Measurements from ENCODE around the gene MAB21L3.

MAB21L3 gene

GRCh38 chr1:116110567-116111523 is at the start of gene MAB21L3:
TSS of gene MAB21L3 (plus strand) at chr1:116111399. CDS start at chr1:116112616, 1,217 bp downstream.
- no peak for DNase-seq (ENCODE audit: low read depth)

- DNase-seq (ENCODE audit: low read depth): no peak
Measured at GRCh38 chr1:116062201-116062600, 49.0 kb upstream of the MAB21L3 start.

- DNase-seq (ENCODE audit: low read depth): no peak
Measured at GRCh38 chr1:116064616-116065015, 46.6 kb upstream of the MAB21L3 start.

- no peak for DNase-seq (ENCODE audit: low read depth)
Measured at GRCh38 chr1:116066868-116067565, 44.2 kb upstream of the MAB21L3 start.

GRCh38 chr1:116067566-116067890 is 43.7 kb upstream of the MAB21L3 start:
- no peak for DNase-seq (ENCODE audit: low read depth)

- DNase-seq (ENCODE audit: low read depth): no peak
Measured at GRCh38 chr1:116075575-116075974, 35.6 kb upstream of the MAB21L3 start.

GRCh38 chr1:116075990-116076389 is 35.2 kb upstream of the MAB21L3 start:
- no peak for DNase-seq (ENCODE audit: low read depth)

- no peak for DNase-seq (ENCODE audit: low read depth)
Measured at GRCh38 chr1:116076831-116077230, 34.4 kb upstream of the MAB21L3 start.

GRCh38 chr1:116078699-116079223 is 32.4 kb upstream of the MAB21L3 start:
- DNase-seq (ENCODE audit: low read depth): no peak

GRCh38 chr1:116087628-116088027 is 23.6 kb upstream of the MAB21L3 start:
- no peak for DNase-seq (ENCODE audit: low read depth)

GRCh38 chr1:116089870-116090269 is 21.3 kb upstream of the MAB21L3 start:
- DNase-seq (ENCODE audit: low read depth): no peak

- no peak for DNase-seq (ENCODE audit: low read depth)
Measured at GRCh38 chr1:116091083-116091482, 20.1 kb upstream of the MAB21L3 start.

GRCh38 chr1:116092752-116093489 is 18.3 kb upstream of the MAB21L3 start:
- DNase-seq (ENCODE audit: low read depth): no peak

- no peak for DNase-seq (ENCODE audit: low read depth)
Measured at GRCh38 chr1:116095027-116095426, 16.2 kb upstream of the MAB21L3 start.

- DNase-seq (ENCODE audit: low read depth): no peak
Measured at GRCh38 chr1:116096013-116096618, 15.1 kb upstream of the MAB21L3 start.

- no peak for DNase-seq (ENCODE audit: low read depth)
Measured at GRCh38 chr1:116097626-116098025, 13.6 kb upstream of the MAB21L3 start.

- DNase-seq (ENCODE audit: low read depth): no peak
Measured at GRCh38 chr1:116099379-116099778, 11.8 kb upstream of the MAB21L3 start.

- no peak for DNase-seq (ENCODE audit: low read depth)
Measured at GRCh38 chr1:116099919-116100318, 11.3 kb upstream of the MAB21L3 start.

GRCh38 chr1:116104667-116105066 is 6.5 kb upstream of the MAB21L3 start:
- no peak for DNase-seq (ENCODE audit: low read depth)

GRCh38 chr1:116105996-116106395 is 5.2 kb upstream of the MAB21L3 start:
- no peak for DNase-seq (ENCODE audit: low read depth)

- no peak for DNase-seq (ENCODE audit: low read depth)
Measured at GRCh38 chr1:116106646-116107045, 4.6 kb upstream of the MAB21L3 start.

- no peak for DNase-seq (ENCODE audit: low read depth)
Measured at GRCh38 chr1:116107371-116107770, 3.8 kb upstream of the MAB21L3 start.

Data from stimulated activated CD8-positive, alpha-beta memory T cell treated with anti-CD3 and anti-CD28 coated beads, Interleukin-15, amount 100 ng/mL, for 24 hours (primary cell).